Smooth muscle cell (in vitro differentiated cells): ENCODE measurements around the gene PAXX. TPM values are rescaled to one million over a fixed set of nuclear protein-coding genes. Genes with fewer than 3 reads are reported as not detected.

Experiments
- DNase-seq: peaks from one replicate; lab custom pipeline; 2025; ENCODE audit not compliant: unreplicated experiment; lab: John Stamatoyannopoulos, UW
- H2AFZ ChIP-seq: fragments of 200-600 bp; sonication (generic); 2 replicates; pipeline ENCODE4 v1.6.0; 2016; ENCODE audit warnings: antibody characterized with exemption, low read depth, mild to moderate bottlenecking
- H3F3A ChIP-seq: fragments of 200-600 bp; sonication (generic); 2 replicates; pipeline ENCODE4 v1.6.0; 2017; ENCODE audit warnings: antibody characterized with exemption, low read depth
- H3K27ac ChIP-seq: fragments of 200-600 bp; sonication (generic); 2 replicates; pipeline ENCODE4 v1.5.1; 2016; ENCODE audit warnings: low read depth, mild to moderate bottlenecking
- H3K27me3 ChIP-seq: fragments of 200-600 bp; sonication (generic); 2 replicates; pipeline ENCODE4 v1.6.1; 2016; ENCODE audit warnings: low read depth, mild to moderate bottlenecking
- H3K36me3 ChIP-seq: fragments of 200-600 bp; sonication (generic); 2 replicates; pipeline ENCODE4 v1.5.1; 2016; ENCODE audit warnings: low read depth
- H3K4me1 ChIP-seq: fragments of 200-600 bp; sonication (generic); 2 replicates; pipeline ENCODE4 v1.5.1; 2016; ENCODE audit warnings: low read depth
- H3K4me2 ChIP-seq: fragments of 200-600 bp; sonication (generic); 2 replicates; pipeline ENCODE4 v1.6.0; 2016; ENCODE audit warnings: mild to moderate bottlenecking
- H3K4me3 ChIP-seq: fragments of 200-600 bp; sonication (generic); 2 replicates; pipeline ENCODE4 v1.5.1; 2016; ENCODE audit warnings: mild to moderate bottlenecking
- H3K79me2 ChIP-seq: fragments of 200-600 bp; sonication (generic); 2 replicates; pipeline ENCODE4 v1.6.0; 2016; ENCODE audit warnings: low read depth, mild to moderate bottlenecking
- H3K9ac ChIP-seq: fragments of 200-600 bp; sonication (generic); 2 replicates; pipeline ENCODE4 v1.6.0; 2016; ENCODE audit warnings: low read depth
- H3K9me3 ChIP-seq: fragments of 200-600 bp; sonication (generic); replicated peaks from 2 replicates; pipeline ENCODE4 v1.5.1; 2016; ENCODE audit warnings: low read depth
- H4K20me1 ChIP-seq: fragments of 200-600 bp; sonication (generic); 2 replicates; pipeline ENCODE4 v1.6.0; 2016; ENCODE audit warnings: low read depth
- CTCF ChIP-seq: fragments of 200-600 bp; sonication (generic); IDR thresholded peaks from 2 replicates; pipeline ENCODE4 v1.5.1; 2017; ENCODE audit warnings: borderline replicate concordance, mild to moderate bottlenecking, antibody characterized with exemption; ENCODE audit not compliant: insufficient read depth, poor library complexity, severe bottlenecking
- WGBS: methylation state at CpG from one replicate; pipeline ENCODE4 v1.1.7; 2016; ENCODE audit warnings: low lambda C conversion rate; 5-methylcytosine and 5-hydroxymethylcytosine counted together
- polyA plus RNA-seq: library from polyadenylated mRNA; unstranded; fragments of >200 nt; fragmentation: Nextera tagmentation; extraction: Ambion mirVana; gene quantifications from 2 replicates; pipeline ENCODE4 v1.2.1, GENCODE V29; 2016
- total RNA-seq: library from RNA; depleted of rRNA; stranded (reverse); fragments of >200 nt; gene quantifications from 2 replicates; pipeline ENCODE4 v1.2.3, GENCODE V29; 2014

PAXX gene
- total and polyA plus RNA-seq, 2 experiments from 2014 or later: 27.4 to 62.0 TPM

GRCh38 chr9:137027369-137028262, 35.4 kb downstream of the PAXX start, which contains the start of gene ABCA2:
Gene ABCA2, minus strand, starts transcription at chr9:137028237. Its CDS starts 97 bp downstream, at chr9:137028140.
- no peak for TF ChIP-seq CTCF
- Histone ChIP-seq H4K20me1 (peaks cover 5% of the 10 kb centered on the region), H3K4me2 (peak within 1 kb of the TSS; percentile 100), H3K4me1 (peaks cover 14% of the 10 kb centered on the region), H3K27ac (no peak within 1 kb of the TSS), H3K9ac (no peak within 1 kb of the TSS), H3K36me3 (no peaks in the 10 kb centered on the region), H3K79me2 (no peaks in the 10 kb centered on the region), H3K9me3 (no peaks in the 10 kb centered on the region), H3K27me3 (no peaks in the 10 kb centered on the region), H3F3A (no peaks in the 10 kb centered on the region), H3K4me3 (peak within 1 kb of the TSS; percentile 77), H2AFZ (peak within 1 kb of the TSS; percentile 96)
- DNase-seq: no peak
- 10% methylated on average over 47 of the region's 95 CpGs for WGBS

- peak overlapping the region; percentile 77 for H3K4me3 ChIP-seq
- H3K4me2 ChIP-seq: peak overlapping the region; percentile 100
- DNase-seq: peak; percentile 33
- peak; percentile 24 for TF ChIP-seq CTCF
- peak overlapping the region; percentile 96 for H2AFZ ChIP-seq
- H3K9me3 ChIP-seq: no peaks in the 10 kb centered on the region
- no peak overlapping the region for H3K27ac ChIP-seq
- H3K4me1 ChIP-seq: peaks cover 14% of the 10 kb centered on the region
- 5% methylated on average over 62 of the region's 98 CpGs for WGBS
- H3K9ac ChIP-seq: no peak overlapping the region
- H3F3A ChIP-seq: no peaks in the 10 kb centered on the region
- H3K79me2 ChIP-seq: no peaks in the 10 kb centered on the region
- H3K36me3 ChIP-seq: no peaks in the 10 kb centered on the region
- no peaks in the 10 kb centered on the region for H3K27me3 ChIP-seq
- peaks cover 5% of the 10 kb centered on the region for H4K20me1 ChIP-seq
Measured at GRCh38 chr9:137028263-137029057, 36.2 kb downstream of the PAXX start.

GRCh38 chr9:137029058-137029936, 37.1 kb downstream of the PAXX start:
- H3K27me3 ChIP-seq: no peaks in the 10 kb centered on the region
- no peak overlapping the region for H3K9ac ChIP-seq
- H3K4me3 ChIP-seq: peak overlapping the region; percentile 77
- no peaks in the 10 kb centered on the region for H3K9me3 ChIP-seq
- peak; percentile 49 for DNase-seq
- no peaks in the 10 kb centered on the region for H3F3A ChIP-seq
- peak overlapping the region; percentile 100 for H3K4me2 ChIP-seq
- peaks cover 5% of the 10 kb centered on the region for H4K20me1 ChIP-seq
- H2AFZ ChIP-seq: no peak overlapping the region
- 42% methylated on average over 19 of the region's 19 CpGs for WGBS
- no peaks in the 10 kb centered on the region for H3K36me3 ChIP-seq
- H3K79me2 ChIP-seq: no peaks in the 10 kb centered on the region
- H3K4me1 ChIP-seq: peaks cover 14% of the 10 kb centered on the region
- peak; percentile 84 for TF ChIP-seq CTCF
- H3K27ac ChIP-seq: no peak overlapping the region
